Measurements from ENCODE around the gene SPARCL1. TPM values are rescaled to one million over a fixed set of nuclear protein-coding genes. Genes with fewer than 3 reads are reported as not detected.

The SPARCL1 gene
- total and polyA plus RNA-seq, 10 of the 15 experiments (the other 5 are each of a cell fraction or from before 2014, with no cell fraction given): 0.10 to 1.1 TPM; not detected in 8

- ATAC-seq (no peak), FAIRE-seq (no peak), DNase-seq (ENCODE audit: low read depth, low spot score) (no peak)
- H3K4me2 ChIP-seq (ENCODE audit: control insufficient read depth, insufficient read depth): no peak overlapping the region
- no peak overlapping the region for H2AFZ ChIP-seq (ENCODE audit: control insufficient read depth, low read depth, low read length)
- no peak for TF ChIP-seq HSF1 (IDR thresholded peaks at IDR 0.05; ENCODE audit: low read depth, low read length)
- no peak for TF ChIP-seq RBBP5 (conservative IDR thresholded peaks at IDR 0.05)
- TF ChIP-seq ELK1 (IDR thresholded peaks at IDR 0.05; ENCODE audit: low read depth, low read length): no peak
- WGBS (ENCODE audit: insufficient coverage, insufficient replicate concordance, low lambda C conversion rate, missing lambda C conversion rate): 49% methylated on average over 5 of the region's 5 CpGs
- no peaks in the 10 kb centered on the region for H4K20me1 ChIP-seq (ENCODE audit: control insufficient read depth, insufficient read depth)
- no peaks in the 10 kb centered on the region; the same call in 2 of the 3 replicates for H3K9me3 ChIP-seq (replicated peaks; ENCODE audit: control insufficient read depth, insufficient read depth, low read length)
- CTCF ChIA-PET: no interaction called here
- no peak overlapping the region for H3K9ac ChIP-seq (ENCODE audit: control insufficient read depth, insufficient read depth, low read length)
- intact Hi-C loops (cut with micrococcal nuclease; ENCODE audit: unreplicated experiment): no loop called here
- SMC1A ChIA-PET (ENCODE audit: uncharacterized antibody, unreplicated experiment): interaction anchor here (1.7 kb wide), 1 partner anchor 13 kb away, joined by 3 read pairs; no protein-coding TSS in a partner anchor
- H3K4me3 ChIP-seq: no peak overlapping the region
- H3K27ac ChIP-seq (ENCODE audit: control insufficient read depth, insufficient read depth): no peak overlapping the region
- POLR2A ChIA-PET: no interaction called here
- no TSS peak for BruUV-seq (replicated peaks)
- no peaks in the 10 kb centered on the region for H3K36me3 ChIP-seq (ENCODE audit: control insufficient read depth in 2 of 2, insufficient read depth in 2 of 2, low read length in 1 of 2)
- H3K4me1 ChIP-seq (ENCODE audit: control insufficient read depth, insufficient read depth, low read length): no peaks in the 10 kb centered on the region
- no peaks in the 10 kb centered on the region; a peak in 1 of 4 replicates for H3K27me3 ChIP-seq (replicated peaks in 1 of 2; ENCODE audit: control insufficient read depth in 2 of 2, insufficient read depth in 2 of 2, low read length in 1 of 2)
- no peaks in the 10 kb centered on the region for H3K79me2 ChIP-seq (ENCODE audit: control insufficient read depth, insufficient read depth, low read length)
- RAD21 ChIA-PET (ENCODE audit: unreplicated experiment): interaction anchor here (0.6 kb wide), 1 partner anchor 22 kb away, joined by 3 read pairs; no protein-coding TSS in a partner anchor
- in situ Hi-C loops (cut with MboI): no loop called here
Measured at GRCh38 chr4:87531621-87532020, 2.4 kb upstream of the SPARCL1 start.

GRCh38 chr4:87530868-87531267 lies 1.7 kb upstream of the SPARCL1 start:
- Histone ChIP-seq H3K36me3 (ENCODE audit: control insufficient read depth in 2 of 2, insufficient read depth in 2 of 2, low read length in 1 of 2) (no peaks in the 10 kb centered on the region), H3K27me3 (replicated peaks in 1 of 2; ENCODE audit: control insufficient read depth in 2 of 2, insufficient read depth in 2 of 2, low read length in 1 of 2) (no peaks in the 10 kb centered on the region; a peak in 1 of 4 replicates), H3K4me3 (no peak overlapping the region), H3K27ac (ENCODE audit: control insufficient read depth, insufficient read depth) (no peak overlapping the region), H4K20me1 (ENCODE audit: control insufficient read depth, insufficient read depth) (no peaks in the 10 kb centered on the region), H2AFZ (ENCODE audit: control insufficient read depth, low read depth, low read length) (no peak overlapping the region), H3K9me3 (replicated peaks; ENCODE audit: control insufficient read depth, insufficient read depth, low read length) (no peaks in the 10 kb centered on the region; the same call in 2 of the 3 replicates), H3K4me2 (ENCODE audit: control insufficient read depth, insufficient read depth) (no peak overlapping the region), H3K9ac (ENCODE audit: control insufficient read depth, insufficient read depth, low read length) (no peak overlapping the region), H3K4me1 (ENCODE audit: control insufficient read depth, insufficient read depth, low read length) (no peaks in the 10 kb centered on the region), H3K79me2 (ENCODE audit: control insufficient read depth, insufficient read depth, low read length) (no peaks in the 10 kb centered on the region)
- FAIRE-seq: no peak
- BruUV-seq (replicated peaks): no TSS peak
- ChIA-PET RAD21 (ENCODE audit: unreplicated experiment) (interaction anchor here (1.1 kb wide), 1 partner anchor 30 kb away, joined by 3 read pairs; no protein-coding TSS in a partner anchor), POLR2A (no interaction called here), SMC1A (ENCODE audit: uncharacterized antibody, unreplicated experiment) (interaction anchor here (1.7 kb wide), 1 partner anchor 12 kb away, joined by 3 read pairs; no protein-coding TSS in a partner anchor), CTCF (no interaction called here)
- in situ Hi-C loops (cut with MboI) (no loop called here), intact Hi-C loops (cut with micrococcal nuclease; ENCODE audit: unreplicated experiment) (no loop called here)
- ATAC-seq: no peak
- DNase-seq (ENCODE audit: low read depth, low spot score): no peak
- WGBS (ENCODE audit: insufficient coverage, insufficient replicate concordance, low lambda C conversion rate, missing lambda C conversion rate): 40% methylated on average over 4 of the region's 4 CpGs
- TF ChIP-seq CBX5 (IDR thresholded peaks at IDR 0.05; ENCODE audit: low read depth): no peak
- no peak for TF ChIP-seq BRCA1 (IDR thresholded peaks at IDR 0.05; ENCODE audit: low read depth, low read length)

All from GM12878 (cell line).